Colonic mucosa (tissue), 4 donors: ENCODE measurements around the gene RHBDD3. TPM values are rescaled to one million over a fixed set of nuclear protein-coding genes. Genes with fewer than 3 reads are reported as not detected.

Experiments
- DNase-seq: peaks from one replicate; pipeline ENCODE4 v3.0.0-alpha.2; 2020
- H3K27ac ChIP-seq: fragments of 200-600 bp; one replicate; pipeline ENCODE4 v1.8.0; 2021
- H3K27me3 ChIP-seq: fragments of 200-600 bp; one replicate; pipeline ENCODE4 v1.8.0; 2021
- H3K36me3 ChIP-seq: fragments of 200-600 bp; one replicate; pipeline ENCODE4 v1.8.0; 2021
- H3K4me1 ChIP-seq: fragments of 200-600 bp; one replicate; pipeline ENCODE4 v1.8.0; 2021; ENCODE audit warnings: mild to moderate bottlenecking
- H3K4me3 ChIP-seq: fragments of 200-600 bp; one replicate; pipeline ENCODE4 v1.8.0; 2021
- H3K9ac ChIP-seq, 2 donors: one replicate each; pipeline ENCODE4 v1.7.0; 2013; ENCODE audit warnings: control low read depth in 2 of 2, low read depth in 2 of 2, low read length in 2 of 2
- H3K9me3 ChIP-seq: fragments of 200-600 bp; one replicate; pipeline ENCODE4 v1.8.0; 2021
- CTCF ChIP-seq: fragments of 200-600 bp; IDR thresholded peaks from one replicate; pipeline ENCODE4 v1.8.0; 2022; ENCODE audit warnings: antibody characterized with exemption, mild to moderate bottlenecking
- intact Hi-C: fragments of 100-400 bp; cut with DNase I; formaldehyde crosslinking; loops from one replicate; pipeline ENCODE4 v1.14.1; 2022
- total RNA-seq, 2 donors: library from RNA; stranded (reverse); fragmentation: NEBNext Ultra II Directional in 1 of 2; extraction: Animal tissue kit (Norgen Biotek cat#: 25700) in 1 of 2; gene quantifications; one replicate each; pipeline ENCODE4 v1.2.1, GENCODE V29; 2021
- donor health status: healthy.
- donor health status: DM: no; HTN: no; CAD: no.
- donor health status: DM: no; HTN: no; CAD: no.

Gene RHBDD3
- total RNA-seq, 2 donors from 2014 or later: 15.4 to 32.0 TPM

GRCh38 chr22:29292379-29292778 lies 24.6 kb upstream of the RHBDD3 start:
- peaks cover 57% of the 10 kb centered on the region for H3K36me3 ChIP-seq
- TF ChIP-seq CTCF: no peak
- intact Hi-C loops: no loop called here

GRCh38 chr22:29291215-29291614 lies 23.4 kb upstream of the RHBDD3 start:
- H3K27me3 ChIP-seq: no peaks in the 10 kb centered on the region
- no peak overlapping the region for H3K27ac ChIP-seq
- H3K4me3 ChIP-seq: no peak overlapping the region
- H3K4me1 ChIP-seq: no peaks in the 10 kb centered on the region
- TF ChIP-seq CTCF: no peak
- H3K9ac ChIP-seq: no peak overlapping the region
- no peaks in the 10 kb centered on the region for H3K9me3 ChIP-seq
- DNase-seq: no peak
- intact Hi-C loops: no loop called here
- H3K36me3 ChIP-seq: peaks cover 51% of the 10 kb centered on the region

More at GRCh38 chr22:29292379-29292778, 24.6 kb upstream of the RHBDD3 start:
- Histone ChIP-seq H3K27me3 (no peaks in the 10 kb centered on the region), H3K9me3 (no peaks in the 10 kb centered on the region), H3K9ac (no peak overlapping the region), H3K4me1 (no peaks in the 10 kb centered on the region), H3K4me3 (no peak overlapping the region), H3K27ac (no peak overlapping the region)
- no peak for DNase-seq

- no peak overlapping the region for H3K9ac ChIP-seq
- H3K27me3 ChIP-seq: no peaks in the 10 kb centered on the region
- no peak for TF ChIP-seq CTCF
- H3K9me3 ChIP-seq: no peaks in the 10 kb centered on the region
- H3K4me3 ChIP-seq: no peak overlapping the region
- intact Hi-C loops: no loop called here
- no peak for DNase-seq
- H3K4me1 ChIP-seq: no peaks in the 10 kb centered on the region
- peaks cover 40% of the 10 kb centered on the region for H3K36me3 ChIP-seq
- H3K27ac ChIP-seq: no peak overlapping the region
These were observed 22.3 kb upstream of the RHBDD3 start for GRCh38 chr22:29290061-29290460.

GRCh38 chr22:29288837-29289236 lies 21.1 kb upstream of the RHBDD3 start:
- no peak for TF ChIP-seq CTCF
- H3K4me3 ChIP-seq: no peak overlapping the region
- peaks cover 40% of the 10 kb centered on the region for H3K36me3 ChIP-seq
- no peaks in the 10 kb centered on the region for H3K4me1 ChIP-seq
- no peak for DNase-seq
- no peaks in the 10 kb centered on the region for H3K9me3 ChIP-seq
- H3K9ac ChIP-seq: no peak overlapping the region
- H3K27me3 ChIP-seq: no peaks in the 10 kb centered on the region
- intact Hi-C loops: no loop called here
- no peak overlapping the region for H3K27ac ChIP-seq

GRCh38 chr22:29284196-29284595 lies 16.4 kb upstream of the RHBDD3 start:
- intact Hi-C loops: no loop called here
- no peaks in the 10 kb centered on the region for H3K4me1 ChIP-seq

More at GRCh38 chr22:29284196-29284595, 16.4 kb upstream of the RHBDD3 start:
- no peak for DNase-seq
- TF ChIP-seq CTCF: no peak
- Histone ChIP-seq H3K27ac (no peak overlapping the region), H3K4me3 (no peak overlapping the region), H3K36me3 (peaks cover 38% of the 10 kb centered on the region), H3K9ac (no peak overlapping the region), H3K9me3 (no peaks in the 10 kb centered on the region), H3K27me3 (no peaks in the 10 kb centered on the region)
